T-helper 1 cell treated with Interleukin-12 subunit alpha and Interleukin-12 subunit beta and Interleukin-4 antibody, amounts not matched to agents 30 μg/mL and 1 μg/mL, for 36 hours (primary cell): ENCODE results near the gene UGT2B15.

Experiments
- H3K27ac Mint-ChIP-seq: one replicate; pipeline ENCODE4 v1.8.0; 2021; ENCODE audit warnings: mild to moderate bottlenecking, mixed read lengths
- H3K27me3 Mint-ChIP-seq: one replicate; pipeline ENCODE4 v1.8.0; 2021; ENCODE audit warnings: low read depth, mixed read lengths
- H3K36me3 Mint-ChIP-seq: one replicate; pipeline ENCODE4 v1.8.0; 2021; ENCODE audit warnings: low read depth, mixed read lengths
- H3K4me1 Mint-ChIP-seq: one replicate; pipeline ENCODE4 v1.8.0; 2021; ENCODE audit warnings: low read depth, mixed read lengths
- H3K4me3 Mint-ChIP-seq: one replicate; pipeline ENCODE4 v1.8.0; 2021; ENCODE audit warnings: mild to moderate bottlenecking, moderate library complexity, mixed read lengths
- H3K9me3 Mint-ChIP-seq: one replicate; pipeline ENCODE4 v1.8.0; 2021; ENCODE audit warnings: mixed read lengths

The UGT2B15 gene

GRCh38 chr4:68615699-68616422 is 54.6 kb downstream of the UGT2B15 start:
- no peaks in the 10 kb centered on the region for H3K4me1 Mint-ChIP-seq
- no peak overlapping the region for H3K4me3 Mint-ChIP-seq
- no peaks in the 10 kb centered on the region for H3K9me3 Mint-ChIP-seq
- H3K27me3 Mint-ChIP-seq: no peaks in the 10 kb centered on the region
- no peaks in the 10 kb centered on the region for H3K36me3 Mint-ChIP-seq
- H3K27ac Mint-ChIP-seq: no peak overlapping the region

- Mint-ChIP-seq H3K27ac (no peak overlapping the region), H3K4me1 (no peaks in the 10 kb centered on the region), H3K27me3 (no peaks in the 10 kb centered on the region), H3K4me3 (no peak overlapping the region), H3K9me3 (no peaks in the 10 kb centered on the region), H3K36me3 (no peaks in the 10 kb centered on the region)
These were observed 56.7 kb downstream of the UGT2B15 start for GRCh38 chr4:68613752-68614151.

GRCh38 chr4:68606240-68606639 is 64.2 kb downstream of the UGT2B15 start:
- peaks cover 5% of the 10 kb centered on the region for H3K9me3 Mint-ChIP-seq
- H3K4me3 Mint-ChIP-seq: no peak overlapping the region
- H3K27me3 Mint-ChIP-seq: no peaks in the 10 kb centered on the region
- no peaks in the 10 kb centered on the region for H3K36me3 Mint-ChIP-seq
- no peaks in the 10 kb centered on the region for H3K4me1 Mint-ChIP-seq
- no peak overlapping the region for H3K27ac Mint-ChIP-seq

GRCh38 chr4:68599150-68599549 is 71.3 kb downstream of the UGT2B15 start:
- Mint-ChIP-seq H3K27ac (no peak overlapping the region), H3K4me1 (no peaks in the 10 kb centered on the region), H3K27me3 (no peaks in the 10 kb centered on the region), H3K36me3 (no peaks in the 10 kb centered on the region), H3K9me3 (no peaks in the 10 kb centered on the region), H3K4me3 (no peak overlapping the region)

GRCh38 chr4:68597482-68597881 is 73.0 kb downstream of the UGT2B15 start:
- no peak overlapping the region for H3K27ac Mint-ChIP-seq

More at GRCh38 chr4:68597482-68597881, 73.0 kb downstream of the UGT2B15 start:
- Mint-ChIP-seq H3K4me1 (no peaks in the 10 kb centered on the region), H3K4me3 (no peak overlapping the region), H3K36me3 (no peaks in the 10 kb centered on the region), H3K27me3 (no peaks in the 10 kb centered on the region), H3K9me3 (no peaks in the 10 kb centered on the region)
